Caco-2 (cell line): ENCODE data around the gene DUSP1. TPM values are rescaled to one million over a fixed set of nuclear protein-coding genes. Genes with fewer than 3 reads are reported as not detected.

Experiments
- BruUV-seq: library from RNA; stranded (reverse); fragments of 400-500 nt; replicated peaks from 2 replicates; lab custom pipeline; 2021; lab: Mats Ljungman, UMichigan
- CTCF ChIA-PET: fragments of 300-600 bp; sonication (Branson Sonifier 250); formaldehyde crosslinking; loops from one replicate; lab custom pipeline; 2022; ENCODE audit warnings: antibody characterized with exemption; lab: Charles Lee
- POLR2A ChIA-PET: fragments of 300-600 bp; sonication (Branson Sonifier 250); formaldehyde crosslinking; loops from one replicate; lab custom pipeline; 2022; ENCODE audit warnings: antibody characterized with exemption; lab: Charles Lee
- DNase-seq, 2 experiments: peaks; one replicate each; pipeline versions ENCODE4 v3.0.0 to v3.0.0-alpha.2; 2020 to 2022
- H3K27me3 ChIP-seq: replicated peaks from 2 replicates; pipeline ENCODE4 v1.6.0; 2011; ENCODE audit warnings: low read length; ENCODE audit not compliant: control insufficient read depth, insufficient read depth
- H3K36me3 ChIP-seq: 2 replicates; pipeline ENCODE4 v1.5.1; 2011; ENCODE audit warnings: low read length; ENCODE audit not compliant: control insufficient read depth, insufficient read depth
- H3K4me1 ChIP-seq: fragments of 250-450 bp; sonication (Bioruptor Pico); 2 replicates; pipeline ENCODE4 v1.5.1; 2020; ENCODE audit warnings: mild to moderate bottlenecking
- H3K4me3 ChIP-seq: 2 replicates; pipeline ENCODE4 v1.5.1; 2011; ENCODE audit warnings: low read depth, mild to moderate bottlenecking, control low read depth, low read length
- H3K9me3 ChIP-seq: fragments of 250-450 bp; sonication (Bioruptor Pico); 2 replicates; pipeline ENCODE4 v1.5.1; 2020; ENCODE audit warnings: mild to moderate bottlenecking, moderate library complexity
- H3K27ac Mint-ChIP-seq: one replicate; pipeline ENCODE4 v1.8.0; 2022; ENCODE audit warnings: mixed read lengths; ENCODE audit not compliant: unreplicated experiment
- H3K27me3 Mint-ChIP-seq: one replicate; pipeline ENCODE4 v1.8.0; 2022; ENCODE audit warnings: mixed read lengths; ENCODE audit not compliant: insufficient read depth, unreplicated experiment
- H3K36me3 Mint-ChIP-seq: one replicate; pipeline ENCODE4 v1.8.0; 2022; ENCODE audit warnings: mild to moderate bottlenecking, mixed read lengths; ENCODE audit not compliant: insufficient read depth, unreplicated experiment
- H3K4me1 Mint-ChIP-seq: one replicate; pipeline ENCODE4 v1.8.0; 2022; ENCODE audit warnings: low read depth, mixed read lengths; ENCODE audit not compliant: unreplicated experiment
- H3K4me3 Mint-ChIP-seq: one replicate; pipeline ENCODE4 v1.8.0; 2022; ENCODE audit warnings: mild to moderate bottlenecking, moderate library complexity, mixed read lengths; ENCODE audit not compliant: unreplicated experiment
- H3K9me3 Mint-ChIP-seq: one replicate; pipeline ENCODE4 v1.8.0; 2022; ENCODE audit warnings: mixed read lengths; ENCODE audit not compliant: unreplicated experiment
- CTCF ChIP-seq, 2 experiments: fragments of 200-600 bp in 1 of 2; IDR thresholded peaks; 1 replicate in 1 of 2; 2 replicates in 1 of 2; pipeline versions ENCODE4 v1.5.1 to v1.8.0; 2011 to 2022; ENCODE audit warnings: antibody characterized with exemption in 1 of 2, control low read depth in 1 of 2, inconsistent platforms in 1 of 2, low read depth in 1 of 2, low read length in 1 of 2, mild to moderate bottlenecking in 1 of 2, moderate library complexity in 1 of 2; ENCODE audit not compliant: insufficient read depth in 1 of 2, severe bottlenecking in 1 of 2, unreplicated experiment in 1 of 2
- intact Hi-C: fragments of 100-400 bp; cut with micrococcal nuclease; formaldehyde crosslinking; loops from one replicate; pipeline ENCODE4 v1.10.0; 2022; ENCODE audit not compliant: unreplicated experiment
- total RNA-seq: library from RNA; stranded (reverse); gene quantifications from 2 replicates; pipeline ENCODE4 v1.2.3, GENCODE V29; 2022

The DUSP1 gene
- total RNA-seq, 1 experiment from 2014 or later = 28.3 TPM

GRCh38 chr5:172758077-172758833 is 12.7 kb downstream of the DUSP1 start:
- no peaks in the 10 kb centered on the region for H3K4me1 ChIP-seq
- ChIA-PET CTCF (interaction anchor here (1.0 kb wide), 1 partner anchor 175 kb away, joined by 3 read pairs; no protein-coding TSS in a partner anchor), POLR2A (no interaction called here)
- Mint-ChIP-seq H3K27ac (no peak overlapping the region), H3K27me3 (no peaks in the 10 kb centered on the region), H3K9me3 (no peaks in the 10 kb centered on the region), H3K4me3 (no peak overlapping the region), H3K4me1 (no peaks in the 10 kb centered on the region), H3K36me3 (no peaks in the 10 kb centered on the region)
- intact Hi-C loops = no loop called here
- H3K36me3 ChIP-seq = no peaks in the 10 kb centered on the region
- no peak for DNase-seq
- no TSS peak for BruUV-seq
- no peak for TF ChIP-seq CTCF (IDR thresholded peaks at IDR 0.05; ENCODE audit: insufficient read depth in 1 of 2, low read depth in 1 of 2, low read length in 1 of 2, severe bottlenecking in 1 of 2, unreplicated experiment in 1 of 2)
- no peaks in the 10 kb centered on the region for H3K27me3 ChIP-seq
- 0 out of 2 replicates have a peak, but pooled peaks cover 3% of the 10 kb centered on the region for H3K9me3 ChIP-seq
- H3K4me3 ChIP-seq = no peak overlapping the region

- Mint-ChIP-seq H3K36me3 (no peaks in the 10 kb centered on the region), H3K27me3 (no peaks in the 10 kb centered on the region), H3K4me3 (no peak overlapping the region), H3K9me3 (no peaks in the 10 kb centered on the region), H3K27ac (no peak overlapping the region), H3K4me1 (no peaks in the 10 kb centered on the region)
- TF ChIP-seq CTCF (IDR thresholded peaks at IDR 0.05; ENCODE audit: insufficient read depth in 1 of 2, low read depth in 1 of 2, low read length in 1 of 2, severe bottlenecking in 1 of 2, unreplicated experiment in 1 of 2) = no peak
- no TSS peak for BruUV-seq
- no peaks in the 10 kb centered on the region for H3K4me1 ChIP-seq
- H3K27me3 ChIP-seq = no peaks in the 10 kb centered on the region
- no peak for DNase-seq
- H3K4me3 ChIP-seq = no peak overlapping the region
- 0 out of 2 replicates have a peak, but pooled peaks cover 3% of the 10 kb centered on the region for H3K9me3 ChIP-seq
- H3K36me3 ChIP-seq = no peaks in the 10 kb centered on the region
- ChIA-PET POLR2A (no interaction called here), CTCF (interaction anchor here (1.0 kb wide), 1 partner anchor 176 kb away, joined by 3 read pairs; no protein-coding TSS in a partner anchor)
- intact Hi-C loops = no loop called here
These were observed 13.5 kb downstream of the DUSP1 start for GRCh38 chr5:172757394-172758010.

- POLR2A ChIA-PET = no interaction called here
- 0 out of 2 replicates have a peak, but pooled peaks cover 3% of the 10 kb centered on the region for H3K9me3 ChIP-seq
- no peak for DNase-seq
- Mint-ChIP-seq H3K4me3 (no peak overlapping the region), H3K27me3 (no peaks in the 10 kb centered on the region), H3K4me1 (no peaks in the 10 kb centered on the region), H3K27ac (no peak overlapping the region), H3K36me3 (no peaks in the 10 kb centered on the region), H3K9me3 (no peaks in the 10 kb centered on the region)
- BruUV-seq = no TSS peak
- CTCF ChIA-PET = interaction anchor here (1.0 kb wide), 1 partner anchor 176 kb away, joined by 3 read pairs; no protein-coding TSS in a partner anchor
- intact Hi-C loops = no loop called here
- no peaks in the 10 kb centered on the region for H3K4me1 ChIP-seq
- H3K4me3 ChIP-seq = no peak overlapping the region
- no peaks in the 10 kb centered on the region for H3K27me3 ChIP-seq
- TF ChIP-seq CTCF (IDR thresholded peaks at IDR 0.05; ENCODE audit: insufficient read depth in 1 of 2, low read depth in 1 of 2, low read length in 1 of 2, severe bottlenecking in 1 of 2, unreplicated experiment in 1 of 2) = no peak
- H3K36me3 ChIP-seq = no peaks in the 10 kb centered on the region
These were observed 14.1 kb downstream of the DUSP1 start for GRCh38 chr5:172756764-172757393.
